Adrenal gland (tissue), 12 donors: ENCODE data around the gene PCK1. TPM values are rescaled to one million over a fixed set of nuclear protein-coding genes. Genes with fewer than 3 reads are reported as not detected.

Source experiments
- DNase-seq, 7 donors: peaks; one replicate each; pipeline ENCODE4 v3.0.0-alpha.2; 2019 to 2020
- H3K27ac ChIP-seq, 5 donors: fragments of 200-600 bp; sonication (generic) in 4 of 5; 1 replicate in 3 of 5; 2 replicates in 2 of 5; pipeline versions ENCODE4 v1.5.1 to v1.8.0; 2016 to 2020; ENCODE audit warnings: mild to moderate bottlenecking in 1 of 5
- H3K27me3 ChIP-seq: fragments of 200-600 bp; 2 replicates; pipeline ENCODE4 v1.8.0; 2021
- H3K36me3 ChIP-seq, 2 donors: fragments of 200-600 bp; replicated peaks in 1 of 2; 1 replicate in 1 of 2; 2 replicates in 1 of 2; pipeline versions ENCODE4 v1.5.1 to v1.8.0; 2018 to 2022
- H3K4me1 ChIP-seq, 2 donors: fragments of 200-600 bp; replicated peaks in 1 of 2; 1 replicate in 1 of 2; 2 replicates in 1 of 2; pipeline versions ENCODE4 v1.5.1 to v1.8.0; 2018 to 2021
- H3K4me3 ChIP-seq, 4 donors: fragments of 200-600 bp; sonication (generic) in 3 of 4; one replicate each; pipeline ENCODE4 v1.5.1; 2016 to 2018
- H3K9me3 ChIP-seq, 3 donors: fragments of 200-600 bp; sonication (generic) in 1 of 3; replicated peaks in 1 of 3; 1 replicate in 2 of 3; 2 replicates in 1 of 3; pipeline versions ENCODE4 v1.5.1 to v1.8.0; 2016 to 2021
- POLR2A ChIP-seq, 2 donors: fragments of 450-650 bp; IDR thresholded peaks; one replicate each; pipeline ENCODE4 v1.6.1; 2017; ENCODE audit warnings: antibody characterized with exemption in 2 of 2, mild to moderate bottlenecking in 2 of 2, moderate library complexity in 1 of 2
- WGBS, 4 donors: extraction: QIAGEN DNeasy Blood & Tissue Kit in 2 of 4; methylation state at CpG; one replicate each; pipeline versions ENCODE4 v1.1.5 to v1.1.7; 2013 to 2017; 5-methylcytosine and 5-hydroxymethylcytosine counted together
- intact Hi-C, 2 donors: fragments of 100-400 bp; cut with DNase I; formaldehyde crosslinking; loops; one replicate each; pipeline versions ENCODE4 v1.14.1 to v1.15.0; 2022 to 2023
- polyA plus RNA-seq, 3 donors: library from polyadenylated mRNA; stranded (reverse); fragments of 200-250 nt in 2 of 3; fragments of 350-450 nt in 1 of 3; fragmentation: Illumina TruSeq in 1 of 3; extraction: RNeasy Lipid Tissue Mini Kit (QIAGEN cat#74804) in 1 of 3; gene quantifications; one replicate each; pipeline ENCODE4 v1.2.3, GENCODE V29; 2013 to 2014
- total RNA-seq, 9 donors: library from RNA; depleted of rRNA in 4 of 9; stranded (reverse); fragments of >200 nt in 4 of 9; fragments of 120-200 nt in 1 of 9; fragmentation: NEBNext Ultra II Directional in 1 of 9; extraction: Animal tissue kit (Norgen Biotek cat#: 25700) in 1 of 9; gene quantifications; one replicate each; pipeline versions ENCODE4 v1.1.0 to v1.2.4, GENCODE V29; 2013 to 2023
- TF ChIP-seq, protein P1 (sequence below), 6 experiments: fragments of 450-650 bp in 4 of 6; fragments of 200-600 bp in 2 of 6; sonication (generic) in 1 of 6; IDR thresholded peaks; 1 replicate in 5 of 6; 2 replicates in 1 of 6; pipeline versions ENCODE4 v1.5.1 to v1.8.0; 2016 to 2021; ENCODE audit warnings: antibody characterized with exemption in 6 of 6, mild to moderate bottlenecking in 2 of 6, moderate library complexity in 1 of 6
- donor health status: healthy with polysubstance abuse.
- donor health status: Bipolar disorder and iron deficiency.
- donor health status: DM: yes; HTN: yes; CAD: no.
- donor health status: DM: no; HTN: no; CAD: no.
- donor health status: DM: no; HTN: no; CAD: no.
- donor health status: DM: yes; HTN: yes; CAD: no.

PCK1 gene
- total and polyA plus RNA-seq, 12 donors, result 0.06 to 5.4 (median 0.65) TPM

DNA sequence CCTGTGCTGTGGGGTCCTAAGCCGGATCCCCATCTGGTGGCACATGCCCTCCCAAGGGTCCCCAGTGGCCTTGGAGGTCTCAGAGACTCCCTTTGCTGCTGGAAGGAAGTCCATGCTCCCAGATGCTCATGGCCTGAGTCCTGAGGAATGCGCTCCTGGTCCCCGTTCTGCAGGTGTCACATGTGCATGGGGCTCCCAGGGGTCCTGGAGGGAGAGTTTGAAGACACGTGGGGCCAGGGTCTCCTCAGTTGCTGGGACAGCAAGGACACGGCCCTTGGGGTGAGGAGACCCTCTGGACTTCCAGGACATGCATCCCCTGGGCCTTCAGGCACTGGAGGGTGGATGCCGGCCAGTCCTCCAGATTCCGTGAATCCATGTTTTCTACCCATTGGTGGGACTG is 47.6 kb downstream of the PCK1 start:
- Histone ChIP-seq H3K27ac (no peak overlapping the region), H3K9me3 (no peaks in the 10 kb centered on the region), H3K4me3 (no peak overlapping the region), H3K36me3 (no peaks in the 10 kb centered on the region), H3K4me1 (no peaks in the 10 kb centered on the region), H3K27me3 (no peaks in the 10 kb centered on the region)
- no peak for DNase-seq
- WGBS, 4 donors, result 68 to 85% (median 79%) methylated on average over 5 to 7 of the region's 7 CpGs
- intact Hi-C loops, result no loop called here
- TF ChIP-seq POLR2A (IDR thresholded peaks at IDR 0.05), result no peak
- TF ChIP-seq, protein P1, sequence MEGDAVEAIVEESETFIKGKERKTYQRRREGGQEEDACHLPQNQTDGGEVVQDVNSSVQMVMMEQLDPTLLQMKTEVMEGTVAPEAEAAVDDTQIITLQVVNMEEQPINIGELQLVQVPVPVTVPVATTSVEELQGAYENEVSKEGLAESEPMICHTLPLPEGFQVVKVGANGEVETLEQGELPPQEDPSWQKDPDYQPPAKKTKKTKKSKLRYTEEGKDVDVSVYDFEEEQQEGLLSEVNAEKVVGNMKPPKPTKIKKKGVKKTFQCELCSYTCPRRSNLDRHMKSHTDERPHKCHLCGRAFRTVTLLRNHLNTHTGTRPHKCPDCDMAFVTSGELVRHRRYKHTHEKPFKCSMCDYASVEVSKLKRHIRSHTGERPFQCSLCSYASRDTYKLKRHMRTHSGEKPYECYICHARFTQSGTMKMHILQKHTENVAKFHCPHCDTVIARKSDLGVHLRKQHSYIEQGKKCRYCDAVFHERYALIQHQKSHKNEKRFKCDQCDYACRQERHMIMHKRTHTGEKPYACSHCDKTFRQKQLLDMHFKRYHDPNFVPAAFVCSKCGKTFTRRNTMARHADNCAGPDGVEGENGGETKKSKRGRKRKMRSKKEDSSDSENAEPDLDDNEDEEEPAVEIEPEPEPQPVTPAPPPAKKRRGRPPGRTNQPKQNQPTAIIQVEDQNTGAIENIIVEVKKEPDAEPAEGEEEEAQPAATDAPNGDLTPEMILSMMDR (IDR thresholded peaks at IDR 0.05), result no peak

GRCh38 chr20:57609086-57609841 is 48.4 kb downstream of the PCK1 start:
- Histone ChIP-seq H3K9me3 (no peaks in the 10 kb centered on the region), H3K36me3 (no peaks in the 10 kb centered on the region), H3K4me3 (no peak overlapping the region), H3K4me1 (no peaks in the 10 kb centered on the region), H3K27ac (no peak overlapping the region), H3K27me3 (no peaks in the 10 kb centered on the region)
- intact Hi-C loops, result no loop called here
- TF ChIP-seq, protein P1 (IDR thresholded peaks at IDR 0.05), result no peak
- no peak for TF ChIP-seq POLR2A (IDR thresholded peaks at IDR 0.05)
- 68 to 76% (median 72%) methylated on average over 11 to 16 of the region's 16 CpGs for WGBS, 4 donors
- DNase-seq, result peak in 1 of 7 donors; percentile 1

DNA sequence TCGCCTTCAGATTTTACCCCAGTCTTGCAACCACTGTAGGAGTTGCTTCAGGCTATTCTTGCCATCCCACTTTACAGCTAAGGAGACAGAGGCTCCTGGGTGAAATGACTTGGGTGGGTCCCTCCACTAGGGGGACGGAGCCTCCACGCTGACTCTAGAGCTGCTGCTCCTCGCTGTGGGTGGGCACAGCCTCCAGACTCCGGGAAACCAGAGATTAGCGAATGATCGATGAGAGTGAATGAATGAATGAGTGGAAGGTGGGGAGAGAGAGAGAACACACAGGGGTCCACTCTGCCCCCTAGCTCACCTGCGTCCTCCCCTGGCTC is 48.9 kb downstream of the PCK1 start:
- TF ChIP-seq, protein P1 (IDR thresholded peaks at IDR 0.05), result no peak
- no peak for TF ChIP-seq POLR2A (IDR thresholded peaks at IDR 0.05)
- no peak for DNase-seq
- H3K4me3 ChIP-seq, result no peak overlapping the region
- H3K27ac ChIP-seq, result no peak overlapping the region
- WGBS, 4 donors, result 73 to 83% (median 80%) methylated on average over 8 of the region's 8 CpGs
- no peaks in the 10 kb centered on the region for H3K9me3 ChIP-seq
- intact Hi-C loops, result no loop called here
- no peaks in the 10 kb centered on the region for H3K4me1 ChIP-seq
- no peaks in the 10 kb centered on the region for H3K27me3 ChIP-seq
- no peaks in the 10 kb centered on the region for H3K36me3 ChIP-seq

DNA sequence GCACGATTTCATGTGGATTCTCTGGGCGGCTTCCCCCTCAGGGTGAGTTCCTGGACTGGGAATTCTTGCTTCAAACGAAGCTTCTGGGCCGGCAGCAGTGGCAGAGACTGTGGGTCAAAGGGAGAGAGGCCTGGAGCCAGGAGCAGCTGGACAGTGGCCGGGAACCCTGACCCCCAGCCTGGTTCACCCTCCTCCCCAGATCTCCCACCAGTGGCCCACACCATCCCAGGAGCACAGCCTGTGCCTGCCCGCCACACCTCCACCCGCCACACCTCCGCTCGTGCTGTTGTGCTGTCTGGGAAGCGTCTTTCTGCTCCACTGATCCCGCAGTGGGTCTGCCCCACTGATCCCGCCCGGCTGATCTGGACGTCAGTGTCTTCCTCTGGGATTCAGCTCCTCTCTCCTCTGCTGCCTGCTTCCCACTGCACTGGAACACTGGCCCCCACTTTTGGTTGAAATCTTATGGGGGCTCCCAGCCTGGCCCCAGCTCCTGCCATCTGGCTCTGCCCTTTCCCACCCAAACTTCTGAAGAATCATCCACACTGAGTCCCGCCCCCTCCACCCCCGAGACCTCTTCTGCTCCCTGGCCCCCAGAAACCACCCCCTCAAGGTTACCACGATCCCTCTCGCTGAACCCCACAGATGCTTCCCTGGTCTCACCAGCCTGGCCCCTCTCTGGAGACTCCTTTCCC is 49.5 kb downstream of the PCK1 start:
- no peak overlapping the region for H3K4me3 ChIP-seq
- peak in 1 of 7 donors; percentile 7 for DNase-seq
- WGBS, 4 donors, result 46 to 59% (median 54%) methylated on average over 14 to 18 of the region's 18 CpGs
- no peaks in the 10 kb centered on the region for H3K36me3 ChIP-seq
- H3K9me3 ChIP-seq, result no peaks in the 10 kb centered on the region
- no peak overlapping the region for H3K27ac ChIP-seq
- no peak for TF ChIP-seq POLR2A (IDR thresholded peaks at IDR 0.05)
- TF ChIP-seq, protein P1 (IDR thresholded peaks at IDR 0.05), result no peak
- H3K4me1 ChIP-seq, result no peaks in the 10 kb centered on the region
- H3K27me3 ChIP-seq, result no peaks in the 10 kb centered on the region
- intact Hi-C loops, result no loop called here
